H1 (cell line): ENCODE results near the gene NFATC1. TPM values are rescaled to one million over a fixed set of nuclear protein-coding genes. Genes with fewer than 3 reads are reported as not detected.

Experiments used
- BRCA1 ChIP-seq: IDR thresholded peaks from 2 replicates; pipeline ENCODE4 v1.6.1; 2012; ENCODE audit warnings: low read depth, low read length, improper control_type of control experiment
- CHD1 ChIP-seq: IDR thresholded peaks from 2 replicates; pipeline ENCODE4 v1.6.1; 2012; ENCODE audit warnings: low read depth, low read length, improper control_type of control experiment
- CHD2 ChIP-seq: IDR thresholded peaks from 2 replicates; pipeline ENCODE4 v1.6.1; 2012; ENCODE audit warnings: low read length, improper control_type of control experiment
- EGR1 ChIP-seq: IDR thresholded peaks from 2 replicates; pipeline ENCODE4 v1.6.1; 2011; ENCODE audit warnings: low read depth, low read length, borderline replicate concordance
- EZH2 ChIP-seq: fragments of 200-600 bp; sonication (generic); IDR thresholded peaks from 2 replicates; pipeline ENCODE4 v1.7.1; 2012; ENCODE audit warnings: low read depth, mild to moderate bottlenecking, moderate library complexity, low read length, inconsistent platforms; ENCODE audit not compliant: severe bottlenecking
- HDAC6 ChIP-seq: IDR thresholded peaks from one replicate; pipeline ENCODE4 v1.7.1; 2012; ENCODE audit warnings: low read depth, mild to moderate bottlenecking, inconsistent platforms, low read length, moderate library complexity
- PHF8 ChIP-seq: fragments of 200-600 bp; sonication (generic); conservative IDR thresholded peaks from 2 replicates; pipeline ENCODE4 v1.7.1; 2012; ENCODE audit warnings: low read depth, mild to moderate bottlenecking, inconsistent platforms, low read length, moderate library complexity
- RFX5 ChIP-seq: IDR thresholded peaks from 2 replicates; pipeline ENCODE4 v1.6.1; 2011; ENCODE audit warnings: low read depth, low read length, improper control_type of control experiment, borderline replicate concordance
- SIN3A ChIP-seq, 2 experiments: IDR thresholded peaks in 1 of 2; conservative IDR thresholded peaks in 1 of 2; 2 replicates each; pipeline ENCODE4 v1.6.1; 2011 to 2012; ENCODE audit warnings: low read length in 2 of 2, improper control_type of control experiment in 1 of 2, low read depth in 1 of 2, mild to moderate bottlenecking in 1 of 2
- SP1 ChIP-seq: IDR thresholded peaks from 2 replicates; pipeline ENCODE4 v1.6.1; 2011; ENCODE audit warnings: low read depth, low read length
- YY1 ChIP-seq: IDR thresholded peaks from 2 replicates; pipeline ENCODE4 v1.6.1; 2011; ENCODE audit warnings: low read depth, mild to moderate bottlenecking, low read length
- polyA plus RNA-seq, 7 experiments: library from polyadenylated mRNA; depleted of rRNA in 3 of 7; stranded (reverse) in 5 of 7; unstranded in 2 of 7; fragments of >200 nt in 5 of 7; fragments of 200-250 nt in 2 of 7; gene quantifications; 1 replicate in 5 of 7; 2 replicates in 1 of 7; 4 replicates in 1 of 7; pipeline versions ENCODE4 v1.2.1 to v1.2.3, GENCODE V29; 2011 to 2013; ENCODE audit warnings: missing spikeins in 2 of 7, mixed read lengths in 2 of 7
- total RNA-seq: library from RNA; stranded (reverse); fragmentation: NEBNext Ultra II Directional; extraction: Animal tissue kit (Norgen Biotek cat#: 25700); gene quantifications from 2 replicates; pipeline ENCODE4 v1.2.1, GENCODE V29; 2021

Gene NFATC1
- total and polyA plus RNA-seq, 2 of the 8 experiments (the other 6 are each of a cell fraction or from before 2014, with no cell fraction given): 2.0 to 6.6 TPM

- no peak for TF ChIP-seq PHF8
- no peak for TF ChIP-seq EZH2
- no peak for TF ChIP-seq BRCA1
- TF ChIP-seq EGR1: no peak
- TF ChIP-seq HDAC6: no peak
- no peak for TF ChIP-seq SIN3A (conservative IDR thresholded peaks at IDR 0.05 in 1 of 2, IDR thresholded peaks at IDR 0.05 in 1 of 2; ENCODE audit: low read depth in 1 of 2, low read length in 2 of 2)
- TF ChIP-seq CHD1: no peak
- TF ChIP-seq RFX5: no peak
- TF ChIP-seq CHD2: no peak
- no peak for TF ChIP-seq SP1
- TF ChIP-seq YY1: no peak
Measured at GRCh38 chr18:79501006-79501405, 105.3 kb downstream of the NFATC1 start (continued).
